GM21737 (cell line): Measurements from ENCODE around the gene UCP3.
"Not testable (repeated sequence)": the region's sequence is repeated elsewhere in the genome, so short reads cannot be mapped to it uniquely, and the experiment has no call there.

Experiments used
- ATAC-seq: cut with Tn5 transposase; IDR thresholded peaks from one replicate; pipeline ENCODE4 v1.9.1; 2021; ENCODE audit warnings: mild to moderate bottlenecking, moderate library complexity; ENCODE audit not compliant: unreplicated experiment

The UCP3 gene

GRCh38 chr11:74001822-74002286 is 7.0 kb downstream of the UCP3 start:
- ATAC-seq = no peak

- ATAC-seq = no peak
These were observed 8.4 kb downstream of the UCP3 start for GRCh38 chr11:74000307-74001133.

- ATAC-seq = no peak
These were observed 9.1 kb downstream of the UCP3 start for GRCh38 chr11:73999581-74000306.

GRCh38 chr11:73998846-73999575 is 9.9 kb downstream of the UCP3 start:
- ATAC-seq = no peak

- ATAC-seq = no peak
These were observed 11.6 kb downstream of the UCP3 start for GRCh38 chr11:73997120-73997770.

- no peak for ATAC-seq
These were observed 12.6 kb downstream of the UCP3 start for GRCh38 chr11:73996161-73996747.

GRCh38 chr11:73995731-73996130 is 13.2 kb downstream of the UCP3 start:
- no peak for ATAC-seq

GRCh38 chr11:73995247-73995646 is 13.6 kb downstream of the UCP3 start:
- peak; percentile 53 for ATAC-seq

GRCh38 chr11:73991471-73992006 is 17.3 kb downstream of the UCP3 start:
- no peak for ATAC-seq

- ATAC-seq = no peak
These were observed 18.2 kb downstream of the UCP3 start for GRCh38 chr11:73990730-73991129.

- no peak for ATAC-seq
These were observed 19.7 kb downstream of the UCP3 start for GRCh38 chr11:73989156-73989555.

- no peak for ATAC-seq
These were observed 20.7 kb downstream of the UCP3 start for GRCh38 chr11:73988227-73988626.

- ATAC-seq = not testable (repeated sequence)
These were observed 23.2 kb downstream of the UCP3 start for GRCh38 chr11:73985661-73986060.

- no peak for ATAC-seq
These were observed 24.9 kb downstream of the UCP3 start for GRCh38 chr11:73983741-73984538.

- peak; percentile 70 for ATAC-seq
These were observed 25.7 kb downstream of the UCP3 start for GRCh38 chr11:73982990-73983740.

- ATAC-seq = peak; percentile 45
These were observed 26.3 kb downstream of the UCP3 start, which contains the start of gene UCP2 for GRCh38 chr11:73982595-73982989. Gene UCP2, minus strand, starts transcription at chr11:73982843. Its CDS starts 4,465 bp downstream, at chr11:73978378.

GRCh38 chr11:73981051-73981805 is 27.7 kb downstream of the UCP3 start:
- no peak for ATAC-seq
